HFF-Myc (cell line): ENCODE results near the gene MCTP1.
"Not testable (repeated sequence)": the region's sequence is repeated elsewhere in the genome, so short reads cannot be mapped to it uniquely, and the experiment has no call there.

Experiments
- DNase-seq: peaks from one replicate; pipeline ENCODE4 v3.0.0-alpha.2; 2011; ENCODE audit warnings: low read depth; ENCODE audit errors: extremely low read depth
- H3K4me3 ChIP-seq: replicated peaks from 2 replicates; pipeline ENCODE4 v1.5.1; 2011; ENCODE audit warnings: low read depth, mild to moderate bottlenecking, control low read depth, low read length
- CTCF ChIP-seq: IDR thresholded peaks from 2 replicates; pipeline ENCODE4 v1.5.1; 2012; ENCODE audit warnings: mild to moderate bottlenecking, low read depth, low read length, control low read depth; ENCODE audit errors: missing control alignments

Gene MCTP1

GRCh38 chr5:95152535-95152934 lies 132.4 kb downstream of the MCTP1 start:
- TF ChIP-seq CTCF, result no peak
- no peak for DNase-seq
- H3K4me3 ChIP-seq, result no peak overlapping the region

DNA sequence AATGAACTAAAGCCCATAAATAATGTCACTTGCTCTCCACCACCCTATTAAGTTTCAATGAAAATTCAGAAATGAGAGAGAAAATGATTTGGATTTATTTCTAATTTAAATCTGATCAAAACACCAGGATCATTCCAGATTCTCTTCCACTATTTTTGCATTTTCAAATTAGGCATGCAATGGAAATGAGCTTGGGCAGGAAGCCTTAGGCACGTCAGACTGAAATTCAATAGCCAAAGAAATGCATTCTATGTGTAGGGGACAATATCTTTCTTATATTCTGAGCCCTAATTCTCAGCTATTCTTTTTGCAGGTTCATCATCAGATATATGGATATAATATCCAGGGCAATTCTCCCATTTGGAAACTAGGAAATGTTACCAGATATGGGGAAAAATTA lies 132.8 kb downstream of the MCTP1 start:
- H3K4me3 ChIP-seq, result no peak overlapping the region
- no peak for DNase-seq
- TF ChIP-seq CTCF, result no peak

DNA sequence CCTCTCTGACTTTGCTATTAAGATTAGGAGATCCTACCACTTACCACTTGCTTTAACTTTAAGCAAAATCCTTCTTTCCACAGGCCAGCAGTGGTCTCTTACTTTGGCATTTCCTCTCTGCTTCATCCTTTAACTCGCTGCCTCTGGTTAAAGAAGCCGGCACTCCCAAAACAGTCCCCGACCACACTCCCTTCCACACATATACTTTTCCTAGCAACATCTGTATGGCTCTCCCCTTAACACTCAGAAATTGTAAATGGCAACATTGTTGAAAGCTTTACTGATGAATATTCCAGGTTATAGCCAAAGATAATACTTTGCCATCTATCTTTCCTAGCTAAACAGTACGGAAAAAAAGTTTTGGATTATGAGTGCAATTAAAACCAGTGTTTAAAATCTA lies 133.2 kb downstream of the MCTP1 start:
- TF ChIP-seq CTCF, result no peak
- no peak overlapping the region for H3K4me3 ChIP-seq
- DNase-seq, result no peak

GRCh38 chr5:95149387-95149786 lies 135.5 kb downstream of the MCTP1 start:
- DNase-seq, result no peak
- TF ChIP-seq CTCF, result no peak
- H3K4me3 ChIP-seq, result no peak overlapping the region

DNA sequence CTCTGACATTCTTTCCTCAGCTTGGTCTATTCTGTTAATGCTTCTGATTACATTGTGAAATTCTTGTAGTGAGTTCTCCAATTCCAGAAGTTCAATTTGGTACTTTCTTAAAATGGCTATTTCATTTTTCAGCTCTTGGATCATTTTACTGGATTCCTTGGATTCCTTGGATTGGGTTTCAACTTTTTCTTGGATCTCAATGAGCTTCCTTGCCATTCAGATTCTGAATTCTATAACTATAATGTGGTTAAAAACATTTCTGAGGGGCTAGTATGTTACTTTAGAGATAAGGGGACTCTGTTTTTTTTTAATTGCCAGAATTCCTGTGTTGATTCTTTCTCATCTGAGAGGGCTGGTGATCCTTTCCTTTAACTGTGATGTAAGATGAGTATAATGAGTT lies 136.4 kb downstream of the MCTP1 start:
- no peak overlapping the region for H3K4me3 ChIP-seq
- DNase-seq, result no peak
- no peak for TF ChIP-seq CTCF

DNA sequence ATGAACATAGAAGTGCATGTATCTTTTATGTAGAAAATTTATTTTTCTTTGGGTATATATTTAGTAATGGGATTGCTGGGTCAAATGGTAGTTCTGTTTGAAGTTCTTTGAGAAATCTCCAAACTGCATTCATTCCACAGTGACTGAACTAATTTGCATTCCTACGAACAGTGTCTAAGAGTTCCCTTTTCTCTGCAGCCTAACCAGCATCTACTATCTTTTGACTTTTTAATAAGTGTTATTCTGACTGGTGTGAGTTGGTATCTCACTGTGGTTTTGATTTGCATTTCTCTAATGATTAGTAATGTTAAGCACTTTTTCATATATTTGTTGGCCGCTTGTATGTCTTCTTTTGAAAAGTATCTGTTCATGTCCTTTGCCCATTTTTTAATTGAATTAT lies 141.0 kb downstream of the MCTP1 start:
- DNase-seq, result not testable (repeated sequence)

DNA sequence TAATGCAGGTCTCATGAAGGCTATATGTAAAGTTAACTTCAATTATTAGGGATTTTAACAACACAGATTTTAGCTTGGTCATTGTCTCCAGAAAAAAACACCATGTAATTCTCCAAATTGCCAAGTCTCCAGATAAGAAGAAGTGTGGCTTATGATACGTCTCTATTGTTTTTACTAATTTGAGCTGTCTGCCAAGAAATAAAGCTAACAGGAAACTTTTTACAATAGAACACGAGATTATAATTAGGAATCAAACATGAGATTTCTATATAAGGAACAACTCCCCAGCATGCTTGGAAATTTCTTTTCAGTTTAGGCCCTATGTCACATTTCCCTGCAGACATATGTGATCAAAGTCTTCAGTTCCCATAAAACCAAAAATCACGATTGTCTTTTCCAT lies 142.7 kb downstream of the MCTP1 start:
- TF ChIP-seq CTCF, result no peak
- no peak overlapping the region for H3K4me3 ChIP-seq
- no peak for DNase-seq

More for the DNA sequence above, 141.0 kb downstream of the MCTP1 start:
- H3K4me3 ChIP-seq, result not testable (repeated sequence)
